ENCODE data around the gene UBE2C. TPM values are rescaled to one million over a fixed set of nuclear protein-coding genes. Genes with fewer than 3 reads are reported as not detected.

UBE2C gene
- total RNA-seq, 1 experiment from 2014 or later = 249 TPM

DNA sequence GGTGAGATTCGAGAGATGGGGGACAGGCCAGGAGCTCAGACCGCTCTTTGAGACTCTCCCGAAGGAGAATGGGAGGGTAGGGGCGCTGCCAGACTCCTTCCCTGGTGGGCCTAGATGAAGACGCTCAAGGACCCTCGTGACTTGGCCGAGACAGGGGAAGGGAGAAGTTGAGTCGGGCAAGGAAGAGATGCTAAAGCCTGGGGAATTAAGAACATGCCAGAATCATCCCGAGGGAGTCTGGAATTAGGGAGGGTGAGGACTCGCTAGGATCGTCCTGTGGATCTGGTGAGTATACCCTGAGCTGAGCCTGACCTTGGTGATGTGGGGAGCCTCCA lies 529 bp downstream of the UBE2C start:
- intact Hi-C loops (cut with micrococcal nuclease; ENCODE audit: unreplicated experiment) = no loop called here
- ChIA-PET POLR2A (ENCODE audit: low non-redundant PET) (interaction anchor here (0.6 to 1.2 kb wide), 3 partner anchors 9 to 140 kb away, joined by 3 to 5 read pairs (median 3); no protein-coding TSS in a partner anchor), CTCF (no interaction called here)
- Histone ChIP-seq H3K36me3 (ENCODE audit: insufficient read depth, low read length, poor library complexity, severe bottlenecking) (peaks cover 79% of the 10 kb centered on the region), H3K27ac (ENCODE audit: low read depth, low read length, poor library complexity, severe bottlenecking) (peak overlapping the region; percentile 94), H3K4me1 (ENCODE audit: insufficient read depth, low read length, poor library complexity, severe bottlenecking) (peaks cover 8% of the 10 kb centered on the region), H3K27me3 (replicated peaks; ENCODE audit: insufficient read depth, low read depth, low read length, poor library complexity) (no peaks in the 10 kb centered on the region), H3K4me3 (ENCODE audit: low read depth, low read length, poor library complexity, severe bottlenecking) (peak overlapping the region; percentile 96), H3K9me3 (ENCODE audit: low read depth, low read length, poor library complexity, severe bottlenecking) (no peaks in the 10 kb centered on the region)
- no TSS peak for BruUV-seq (replicated peaks)
- TF ChIP-seq, protein P1, sequence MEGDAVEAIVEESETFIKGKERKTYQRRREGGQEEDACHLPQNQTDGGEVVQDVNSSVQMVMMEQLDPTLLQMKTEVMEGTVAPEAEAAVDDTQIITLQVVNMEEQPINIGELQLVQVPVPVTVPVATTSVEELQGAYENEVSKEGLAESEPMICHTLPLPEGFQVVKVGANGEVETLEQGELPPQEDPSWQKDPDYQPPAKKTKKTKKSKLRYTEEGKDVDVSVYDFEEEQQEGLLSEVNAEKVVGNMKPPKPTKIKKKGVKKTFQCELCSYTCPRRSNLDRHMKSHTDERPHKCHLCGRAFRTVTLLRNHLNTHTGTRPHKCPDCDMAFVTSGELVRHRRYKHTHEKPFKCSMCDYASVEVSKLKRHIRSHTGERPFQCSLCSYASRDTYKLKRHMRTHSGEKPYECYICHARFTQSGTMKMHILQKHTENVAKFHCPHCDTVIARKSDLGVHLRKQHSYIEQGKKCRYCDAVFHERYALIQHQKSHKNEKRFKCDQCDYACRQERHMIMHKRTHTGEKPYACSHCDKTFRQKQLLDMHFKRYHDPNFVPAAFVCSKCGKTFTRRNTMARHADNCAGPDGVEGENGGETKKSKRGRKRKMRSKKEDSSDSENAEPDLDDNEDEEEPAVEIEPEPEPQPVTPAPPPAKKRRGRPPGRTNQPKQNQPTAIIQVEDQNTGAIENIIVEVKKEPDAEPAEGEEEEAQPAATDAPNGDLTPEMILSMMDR (conservative IDR thresholded peaks at IDR 0.05; ENCODE audit: low read depth, low read length) = no peak
- TF ChIP-seq EZH2 (IDR thresholded peaks at IDR 0.05; ENCODE audit: borderline replicate concordance, low read depth, low read length, poor library complexity, severe bottlenecking) = no peak
- DNase-seq (ENCODE audit: low spot score) = no peak

DNA sequence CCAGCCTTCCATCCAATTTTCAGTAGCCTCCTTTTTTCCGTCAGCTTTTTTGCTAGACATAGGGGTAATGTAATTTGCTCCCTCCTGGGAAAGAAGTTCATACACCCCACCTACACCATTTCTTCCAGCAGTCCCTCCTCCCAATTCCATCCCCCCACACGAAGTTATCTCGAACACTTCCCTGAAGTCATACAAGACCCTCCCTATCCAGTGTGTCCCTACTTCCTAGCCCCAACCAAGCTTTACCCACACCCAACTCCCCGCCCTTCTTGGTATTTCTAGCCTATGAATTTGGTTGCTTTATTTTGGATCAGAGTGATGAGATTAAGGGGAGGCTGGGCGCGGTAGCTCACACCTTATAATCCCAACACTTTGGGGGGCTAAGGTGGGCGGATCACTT lies 1.0 kb downstream of the UBE2C start:
- intact Hi-C loops (cut with micrococcal nuclease; ENCODE audit: unreplicated experiment) = no loop called here
- no peak for DNase-seq (ENCODE audit: low spot score)
- no peaks in the 10 kb centered on the region for H3K27me3 ChIP-seq (replicated peaks; ENCODE audit: insufficient read depth, low read depth, low read length, poor library complexity)
- TF ChIP-seq EZH2 (IDR thresholded peaks at IDR 0.05; ENCODE audit: borderline replicate concordance, low read depth, low read length, poor library complexity, severe bottlenecking) = no peak
- TF ChIP-seq, protein P1 (conservative IDR thresholded peaks at IDR 0.05; ENCODE audit: low read depth, low read length) = no peak
- peak overlapping the region; percentile 94 for H3K27ac ChIP-seq (ENCODE audit: low read depth, low read length, poor library complexity, severe bottlenecking)
- CTCF ChIA-PET = no interaction called here
- TSS peak; percentile 70 for BruUV-seq (replicated peaks)
- no peaks in the 10 kb centered on the region for H3K9me3 ChIP-seq (ENCODE audit: low read depth, low read length, poor library complexity, severe bottlenecking)
- peaks cover 79% of the 10 kb centered on the region for H3K36me3 ChIP-seq (ENCODE audit: insufficient read depth, low read length, poor library complexity, severe bottlenecking)
- H3K4me1 ChIP-seq (ENCODE audit: insufficient read depth, low read length, poor library complexity, severe bottlenecking) = peaks cover 8% of the 10 kb centered on the region
- POLR2A ChIA-PET (ENCODE audit: low non-redundant PET) = interaction anchor here (1.2 kb wide), 1 partner anchor 9 kb away, joined by 5 read pairs; no protein-coding TSS in a partner anchor
- H3K4me3 ChIP-seq (ENCODE audit: low read depth, low read length, poor library complexity, severe bottlenecking) = peak overlapping the region; percentile 96

DNA sequence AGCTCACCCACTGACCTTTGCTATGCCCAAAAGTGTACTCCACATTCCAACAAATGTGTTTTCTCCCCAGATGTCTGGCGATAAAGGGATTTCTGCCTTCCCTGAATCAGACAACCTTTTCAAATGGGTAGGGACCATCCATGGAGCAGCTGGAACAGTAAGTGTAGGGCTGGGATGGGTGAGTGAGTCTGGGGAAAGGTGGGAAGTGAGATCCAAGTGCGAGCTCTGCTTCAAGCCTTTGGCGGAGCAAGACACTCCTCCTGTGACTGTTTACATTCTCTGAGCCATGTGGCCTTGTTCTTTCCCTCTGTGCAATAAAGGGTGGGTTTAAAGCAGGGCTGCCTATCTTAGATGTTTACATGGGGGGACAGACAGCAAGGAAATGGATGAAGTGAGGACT lies 1.9 kb downstream of the UBE2C start:
- H3K27ac ChIP-seq (ENCODE audit: low read depth, low read length, poor library complexity, severe bottlenecking) = peak overlapping the region; percentile 8
- peaks cover 8% of the 10 kb centered on the region for H3K4me1 ChIP-seq (ENCODE audit: insufficient read depth, low read length, poor library complexity, severe bottlenecking)
- no peaks in the 10 kb centered on the region for H3K9me3 ChIP-seq (ENCODE audit: low read depth, low read length, poor library complexity, severe bottlenecking)
- ChIA-PET CTCF (no interaction called here), POLR2A (ENCODE audit: low non-redundant PET) (no interaction called here)
- TF ChIP-seq EZH2 (IDR thresholded peaks at IDR 0.05; ENCODE audit: borderline replicate concordance, low read depth, low read length, poor library complexity, severe bottlenecking) = no peak
- TF ChIP-seq, protein P1 (conservative IDR thresholded peaks at IDR 0.05; ENCODE audit: low read depth, low read length) = no peak
- intact Hi-C loops (cut with micrococcal nuclease; ENCODE audit: unreplicated experiment) = no loop called here
- DNase-seq (ENCODE audit: low spot score) = no peak
- H3K36me3 ChIP-seq (ENCODE audit: insufficient read depth, low read length, poor library complexity, severe bottlenecking) = peaks cover 71% of the 10 kb centered on the region
- no TSS peak for BruUV-seq (replicated peaks)
- H3K27me3 ChIP-seq (replicated peaks; ENCODE audit: insufficient read depth, low read depth, low read length, poor library complexity) = no peaks in the 10 kb centered on the region
- peak overlapping the region; percentile 96 for H3K4me3 ChIP-seq (ENCODE audit: low read depth, low read length, poor library complexity, severe bottlenecking)

Measured in A673 (cell line).